Measurements from ENCODE around the gene THUMPD3. TPM values are rescaled to one million over a fixed set of nuclear protein-coding genes. Genes with fewer than 3 reads are reported as not detected.

Gene THUMPD3
- total RNA-seq, 3 donors from 2014 or later: 22.2 to 36.4 (median 25.2) TPM

- DNase-seq (ENCODE audit: low spot score in 2 of 2): peak; percentile 54 to 66
- peak overlapping the region in 2 of 3 donors; percentile 95 for H3K4me3 ChIP-seq
- H3K4me1 ChIP-seq: peaks cover 3 to 33% of the 10 kb centered on the region in 2 donors
- TF ChIP-seq POLR2AphosphoS5 (IDR thresholded peaks at IDR 0.05) (peak; percentile 27 to 51 (median 37)), CTCF (IDR thresholded peaks at IDR 0.05) (no peak), POLR2A (IDR thresholded peaks at IDR 0.05) (no peak)
- H3K27ac ChIP-seq: peak overlapping the region; percentile 100
- H3K36me3 ChIP-seq: no peaks in the 10 kb centered on the region
- no peaks in the 10 kb centered on the region for H3K9me3 ChIP-seq
- intact Hi-C loops (cut with DNase I; ENCODE audit: low total_unique reads): loop anchor here (10.0 kb wide), 1 partner anchor 395 kb away; the partner anchor contains the start of genes ARPC4 and TADA3
- H3K27me3 ChIP-seq: no peaks in the 10 kb centered on the region
These were observed 36.9 kb downstream of the THUMPD3 start for GRCh38 chr3:9399746-9400145.

GRCh38 chr3:9400616-9401015, 37.8 kb downstream of the THUMPD3 start:
- Histone ChIP-seq H3K4me3 (peak overlapping the region in 1 of 3 donors; percentile 29), H3K27me3 (no peaks in the 10 kb centered on the region), H3K9me3 (no peaks in the 10 kb centered on the region), H3K27ac (peak overlapping the region; percentile 60 to 100), H3K4me1 (peaks cover 3 to 30% of the 10 kb centered on the region in 2 donors), H3K36me3 (no peaks in the 10 kb centered on the region)
- TF ChIP-seq POLR2AphosphoS5 (IDR thresholded peaks at IDR 0.05) (no peak), CTCF (IDR thresholded peaks at IDR 0.05) (no peak), POLR2A (IDR thresholded peaks at IDR 0.05) (no peak)
- intact Hi-C loops (cut with DNase I; ENCODE audit: low total_unique reads): no loop called here
- no peak for DNase-seq (ENCODE audit: low spot score in 2 of 2)

- no peaks in the 10 kb centered on the region for H3K36me3 ChIP-seq
- intact Hi-C loops (cut with DNase I; ENCODE audit: low total_unique reads): no loop called here
- no peaks in the 10 kb centered on the region for H3K9me3 ChIP-seq
- H3K4me3 ChIP-seq: peak overlapping the region in 1 of 3 donors; percentile 32
- no peak for DNase-seq (ENCODE audit: low spot score in 2 of 2)
- peak overlapping the region; percentile 22 to 100 for H3K27ac ChIP-seq
- H3K27me3 ChIP-seq: no peaks in the 10 kb centered on the region
- H3K4me1 ChIP-seq: peaks cover 3 to 30% of the 10 kb centered on the region in 2 donors
- TF ChIP-seq POLR2AphosphoS5 (IDR thresholded peaks at IDR 0.05): no peak
These were observed 39.1 kb downstream of the THUMPD3 start for GRCh38 chr3:9401986-9402385.

- no peaks in the 10 kb centered on the region for H3K27me3 ChIP-seq
- H3K9me3 ChIP-seq: no peaks in the 10 kb centered on the region
- no peak for DNase-seq (ENCODE audit: low spot score in 2 of 2)
- H3K27ac ChIP-seq: peak overlapping the region; percentile 22 to 100
- no peak for TF ChIP-seq POLR2A (IDR thresholded peaks at IDR 0.05)
- no peak for TF ChIP-seq CTCF (IDR thresholded peaks at IDR 0.05)
- no peak for TF ChIP-seq POLR2AphosphoS5 (IDR thresholded peaks at IDR 0.05)
- H3K4me3 ChIP-seq: peak overlapping the region in 1 of 3 donors; percentile 32
- intact Hi-C loops (cut with DNase I; ENCODE audit: low total_unique reads): no loop called here
- H3K4me1 ChIP-seq: peaks cover 3 to 30% of the 10 kb centered on the region in 2 donors
- H3K36me3 ChIP-seq: no peaks in the 10 kb centered on the region
These were observed 39.8 kb downstream of the THUMPD3 start for GRCh38 chr3:9402410-9403228.

- H3K27me3 ChIP-seq: no peaks in the 10 kb centered on the region
- intact Hi-C loops (cut with DNase I; ENCODE audit: low total_unique reads): no loop called here
- no peak for TF ChIP-seq POLR2AphosphoS5 (IDR thresholded peaks at IDR 0.05)
- no peak for TF ChIP-seq CTCF (IDR thresholded peaks at IDR 0.05)
- TF ChIP-seq POLR2A (IDR thresholded peaks at IDR 0.05): no peak
- no peaks in the 10 kb centered on the region for H3K9me3 ChIP-seq
- no peak overlapping the region for H3K4me3 ChIP-seq
- peaks cover 3 to 30% of the 10 kb centered on the region in 2 donors for H3K4me1 ChIP-seq
- DNase-seq (ENCODE audit: low spot score in 2 of 2): no peak
- H3K27ac ChIP-seq: peak overlapping the region; percentile 22 to 100
- no peaks in the 10 kb centered on the region for H3K36me3 ChIP-seq
These were observed 40.6 kb downstream of the THUMPD3 start for GRCh38 chr3:9403463-9403862.

Measured in breast epithelium (tissue), 4 donors.